WTC11 (cell line): ENCODE results near the gene TOX2.

Experiments
- ESRRA ChIP-seq: sonication (generic); formaldehyde crosslinking; IDR thresholded peaks from 2 replicates; pipeline ENCODE4 v1.8.1; 2022; ENCODE audit warnings: mild to moderate bottlenecking, missing genetic modification reagents, borderline replicate concordance
- TF ChIP-seq, protein P1 (sequence below): fragments of 200-600 bp; IDR thresholded peaks from 2 replicates; pipeline ENCODE4 v1.8.0; 2022; ENCODE audit warnings: antibody characterized with exemption

DNA sequence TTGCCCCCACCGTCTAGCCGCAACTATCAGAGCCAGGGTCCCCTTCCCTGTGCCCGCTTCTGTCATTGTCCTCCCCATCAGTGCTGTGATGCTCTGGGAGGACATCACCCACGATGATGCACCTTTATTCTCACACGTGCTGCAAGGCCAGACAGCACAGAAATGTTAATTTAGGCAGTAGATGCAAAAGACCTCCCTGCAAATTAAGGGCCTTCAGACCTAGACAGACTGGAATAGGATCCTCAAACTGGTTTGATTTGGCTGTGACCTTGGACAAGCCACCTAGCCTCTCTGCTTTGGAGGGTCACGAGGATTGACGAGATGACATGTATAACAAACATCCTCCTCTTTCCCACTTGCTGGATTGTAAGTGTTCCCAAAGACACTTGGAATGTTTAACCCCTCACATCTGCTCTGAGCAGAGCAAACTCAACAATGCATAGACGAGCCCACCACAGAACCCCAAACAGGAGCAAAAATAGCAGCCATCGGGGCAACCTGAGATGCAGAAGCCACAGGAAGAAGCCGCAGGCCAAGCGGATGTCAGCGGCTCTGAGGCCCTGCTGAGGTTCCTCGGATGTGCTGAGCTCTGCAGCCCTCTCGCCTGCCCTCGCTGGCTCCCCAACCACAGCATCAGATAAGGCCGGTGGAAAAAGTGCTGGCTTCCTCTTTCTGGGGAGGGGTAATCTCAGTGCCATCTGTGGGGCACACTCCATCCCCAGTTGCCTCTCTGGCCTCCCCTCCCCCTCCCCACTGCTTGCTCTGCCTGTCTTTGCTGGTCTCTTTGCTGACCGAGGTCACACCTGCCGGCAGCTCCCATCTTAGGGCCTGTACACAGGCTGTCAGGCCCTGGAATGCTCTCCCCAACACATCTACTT, 35.3 kb downstream of the TOX2 start:
- TF ChIP-seq, protein P1, sequence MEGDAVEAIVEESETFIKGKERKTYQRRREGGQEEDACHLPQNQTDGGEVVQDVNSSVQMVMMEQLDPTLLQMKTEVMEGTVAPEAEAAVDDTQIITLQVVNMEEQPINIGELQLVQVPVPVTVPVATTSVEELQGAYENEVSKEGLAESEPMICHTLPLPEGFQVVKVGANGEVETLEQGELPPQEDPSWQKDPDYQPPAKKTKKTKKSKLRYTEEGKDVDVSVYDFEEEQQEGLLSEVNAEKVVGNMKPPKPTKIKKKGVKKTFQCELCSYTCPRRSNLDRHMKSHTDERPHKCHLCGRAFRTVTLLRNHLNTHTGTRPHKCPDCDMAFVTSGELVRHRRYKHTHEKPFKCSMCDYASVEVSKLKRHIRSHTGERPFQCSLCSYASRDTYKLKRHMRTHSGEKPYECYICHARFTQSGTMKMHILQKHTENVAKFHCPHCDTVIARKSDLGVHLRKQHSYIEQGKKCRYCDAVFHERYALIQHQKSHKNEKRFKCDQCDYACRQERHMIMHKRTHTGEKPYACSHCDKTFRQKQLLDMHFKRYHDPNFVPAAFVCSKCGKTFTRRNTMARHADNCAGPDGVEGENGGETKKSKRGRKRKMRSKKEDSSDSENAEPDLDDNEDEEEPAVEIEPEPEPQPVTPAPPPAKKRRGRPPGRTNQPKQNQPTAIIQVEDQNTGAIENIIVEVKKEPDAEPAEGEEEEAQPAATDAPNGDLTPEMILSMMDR: no peak
- no peak for TF ChIP-seq ESRRA (CRISPR knock-in tag)
